22Rv1 (cell line): ENCODE measurements around the gene KLF2.

Experiments used
- H3K27ac ChIP-seq: fragments of 450-650 bp; 2 replicates; pipeline ENCODE4 v1.5.1; 2017
- ZFX ChIP-seq: fragments of 450-650 bp; IDR thresholded peaks from 2 replicates; pipeline ENCODE4 v1.6.1; 2017; ENCODE audit warnings: antibody characterized with exemption, borderline replicate concordance
- TF ChIP-seq, protein P1 (sequence below): fragments of 450-650 bp; IDR thresholded peaks from 2 replicates; pipeline ENCODE4 v1.5.1; 2017; ENCODE audit warnings: mild to moderate bottlenecking

Gene KLF2

GRCh38 chr19:16347706-16348105, 23.1 kb downstream of the KLF2 start:
- TF ChIP-seq ZFX, result no peak
- TF ChIP-seq, protein P1, sequence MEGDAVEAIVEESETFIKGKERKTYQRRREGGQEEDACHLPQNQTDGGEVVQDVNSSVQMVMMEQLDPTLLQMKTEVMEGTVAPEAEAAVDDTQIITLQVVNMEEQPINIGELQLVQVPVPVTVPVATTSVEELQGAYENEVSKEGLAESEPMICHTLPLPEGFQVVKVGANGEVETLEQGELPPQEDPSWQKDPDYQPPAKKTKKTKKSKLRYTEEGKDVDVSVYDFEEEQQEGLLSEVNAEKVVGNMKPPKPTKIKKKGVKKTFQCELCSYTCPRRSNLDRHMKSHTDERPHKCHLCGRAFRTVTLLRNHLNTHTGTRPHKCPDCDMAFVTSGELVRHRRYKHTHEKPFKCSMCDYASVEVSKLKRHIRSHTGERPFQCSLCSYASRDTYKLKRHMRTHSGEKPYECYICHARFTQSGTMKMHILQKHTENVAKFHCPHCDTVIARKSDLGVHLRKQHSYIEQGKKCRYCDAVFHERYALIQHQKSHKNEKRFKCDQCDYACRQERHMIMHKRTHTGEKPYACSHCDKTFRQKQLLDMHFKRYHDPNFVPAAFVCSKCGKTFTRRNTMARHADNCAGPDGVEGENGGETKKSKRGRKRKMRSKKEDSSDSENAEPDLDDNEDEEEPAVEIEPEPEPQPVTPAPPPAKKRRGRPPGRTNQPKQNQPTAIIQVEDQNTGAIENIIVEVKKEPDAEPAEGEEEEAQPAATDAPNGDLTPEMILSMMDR, result no peak

DNA sequence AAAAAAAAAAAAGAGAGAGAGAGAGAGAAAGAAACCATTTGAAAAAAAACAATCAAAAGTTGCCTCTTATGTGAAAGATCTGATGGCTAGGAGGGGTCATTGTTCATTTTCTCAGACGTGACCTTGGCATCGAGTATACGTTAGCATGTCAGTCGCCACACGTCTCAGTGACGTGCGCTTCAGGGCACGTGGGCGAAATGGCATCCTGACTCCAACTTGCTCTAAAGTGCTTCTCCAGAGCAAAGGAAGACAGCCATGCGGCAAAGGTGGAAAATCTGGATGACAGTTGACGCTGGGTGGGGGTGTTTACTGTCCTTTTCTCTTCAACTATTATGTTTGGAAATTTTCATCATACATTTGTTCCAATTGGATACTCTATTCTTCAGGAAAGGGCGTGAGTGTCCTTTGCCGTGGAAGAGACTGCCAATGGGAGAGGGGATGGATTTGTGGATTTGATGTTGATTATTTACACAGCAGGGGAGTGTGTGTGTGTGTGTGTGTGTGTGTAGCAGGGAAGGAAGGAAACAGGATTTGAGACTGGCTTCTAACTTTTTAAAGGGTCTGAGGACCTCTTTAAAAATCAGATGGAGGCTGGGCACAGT, 25.0 kb downstream of the KLF2 start:
- H3K27ac ChIP-seq, result no peak overlapping the region
- TF ChIP-seq, protein P1, result no peak
- no peak for TF ChIP-seq ZFX

More at GRCh38 chr19:16347706-16348105, 23.1 kb downstream of the KLF2 start:
- H3K27ac ChIP-seq, result no peak overlapping the region

DNA sequence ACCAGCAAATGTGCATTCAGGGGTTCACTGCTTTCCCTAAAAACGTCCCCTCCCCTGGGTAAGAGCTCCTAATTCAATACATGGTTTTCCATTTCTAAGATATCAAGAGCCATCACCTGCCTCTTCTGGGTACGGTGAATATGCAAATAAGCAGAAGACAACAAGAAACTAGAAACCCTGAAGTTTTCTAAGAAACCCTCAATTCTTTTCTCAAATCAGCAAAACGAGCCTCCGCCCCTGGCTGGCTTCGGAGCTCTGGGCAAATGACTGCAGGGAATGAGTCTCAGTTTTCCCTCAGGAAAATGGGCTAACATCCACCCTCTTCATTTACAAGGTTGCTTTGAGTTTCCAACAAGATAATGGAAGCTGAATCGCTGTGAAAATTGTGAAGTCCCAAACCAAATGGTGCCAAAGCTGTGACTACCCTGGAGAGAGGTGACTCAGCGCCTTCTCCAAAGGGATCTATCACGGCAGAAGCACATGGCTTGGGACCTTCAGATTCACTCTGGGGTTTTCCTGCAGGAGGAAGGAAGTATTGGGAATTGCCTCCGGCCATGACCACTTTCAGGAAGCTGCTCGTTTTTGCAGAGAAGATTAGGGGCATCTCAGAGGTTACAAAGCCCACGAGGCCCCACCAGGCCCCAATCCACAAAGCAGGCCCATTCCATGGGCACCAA, 26.6 kb downstream of the KLF2 start:
- TF ChIP-seq ZFX, result no peak
- TF ChIP-seq, protein P1, result no peak
- H3K27ac ChIP-seq, result no peak overlapping the region

- TF ChIP-seq ZFX, result no peak
- TF ChIP-seq, protein P1, result no peak
- no peak overlapping the region for H3K27ac ChIP-seq
These were observed 30.8 kb downstream of the KLF2 start for GRCh38 chr19:16355293-16356043.

DNA sequence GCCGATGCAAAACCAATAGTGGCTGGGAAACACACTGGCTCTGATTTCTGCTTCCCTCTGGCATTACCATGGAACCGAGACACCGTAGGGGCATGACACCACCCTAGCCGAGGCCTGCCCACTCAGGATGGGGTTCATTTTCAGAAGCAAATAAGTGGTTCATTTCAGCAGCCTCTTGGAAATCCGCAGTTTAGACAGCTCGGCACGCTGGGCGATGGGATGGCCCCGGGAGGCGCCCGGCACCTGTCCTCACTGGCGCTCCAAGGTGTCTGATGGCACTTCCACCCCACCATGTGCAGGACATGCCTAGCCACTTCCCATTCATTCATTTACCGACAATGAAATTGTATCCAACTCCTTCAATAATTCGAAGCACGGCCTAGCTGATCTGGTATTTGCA, 33.8 kb downstream of the KLF2 start:
- TF ChIP-seq, protein P1, result no peak
- TF ChIP-seq ZFX, result no peak
- H3K27ac ChIP-seq, result no peak overlapping the region

- no peak overlapping the region for H3K27ac ChIP-seq
- TF ChIP-seq, protein P1, result no peak
- no peak for TF ChIP-seq ZFX
These were observed 34.4 kb downstream of the KLF2 start for GRCh38 chr19:16359074-16359473.

- TF ChIP-seq, protein P1, result no peak
- no peak for TF ChIP-seq ZFX
- no peak overlapping the region for H3K27ac ChIP-seq
These were observed 35.3 kb downstream of the KLF2 start for GRCh38 chr19:16359964-16360363.
